Stimulated activated effector memory CD8-positive, alpha-beta T cell treated with anti-CD3 and anti-CD28 coated beads, Interleukin-12 subunit alpha, Interleukin-12 subunit beta, amount 100 ng/mL, for 72 hours (primary cell): ENCODE results near the gene POLR2E.

Source experiments
- ATAC-seq: fragments of 150-1000 bp; cut with Tn5 transposase; 2 replicates; pipeline ENCODE4 v1.10.0; 2021
- DNase-seq, 2 donors: peaks; one replicate each; pipeline ENCODE4 v3.0.0; 2021 to 2022; ENCODE audit warnings: low spot score in 2 of 2
- H3K27ac Mint-ChIP-seq: one replicate; pipeline ENCODE4 v1.8.0; 2022; ENCODE audit warnings: mild to moderate bottlenecking, mixed read lengths
- H3K36me3 Mint-ChIP-seq: one replicate; pipeline ENCODE4 v1.8.0; 2022; ENCODE audit warnings: mild to moderate bottlenecking, mixed read lengths
- H3K4me1 Mint-ChIP-seq: one replicate; pipeline ENCODE4 v1.8.0; 2022; ENCODE audit warnings: mixed read lengths
- H3K4me3 Mint-ChIP-seq: one replicate; pipeline ENCODE4 v1.8.0; 2022; ENCODE audit warnings: mild to moderate bottlenecking, mixed read lengths
- H3K9me3 Mint-ChIP-seq: one replicate; pipeline ENCODE4 v1.8.0; 2022; ENCODE audit warnings: mixed read lengths

POLR2E gene

DNA sequence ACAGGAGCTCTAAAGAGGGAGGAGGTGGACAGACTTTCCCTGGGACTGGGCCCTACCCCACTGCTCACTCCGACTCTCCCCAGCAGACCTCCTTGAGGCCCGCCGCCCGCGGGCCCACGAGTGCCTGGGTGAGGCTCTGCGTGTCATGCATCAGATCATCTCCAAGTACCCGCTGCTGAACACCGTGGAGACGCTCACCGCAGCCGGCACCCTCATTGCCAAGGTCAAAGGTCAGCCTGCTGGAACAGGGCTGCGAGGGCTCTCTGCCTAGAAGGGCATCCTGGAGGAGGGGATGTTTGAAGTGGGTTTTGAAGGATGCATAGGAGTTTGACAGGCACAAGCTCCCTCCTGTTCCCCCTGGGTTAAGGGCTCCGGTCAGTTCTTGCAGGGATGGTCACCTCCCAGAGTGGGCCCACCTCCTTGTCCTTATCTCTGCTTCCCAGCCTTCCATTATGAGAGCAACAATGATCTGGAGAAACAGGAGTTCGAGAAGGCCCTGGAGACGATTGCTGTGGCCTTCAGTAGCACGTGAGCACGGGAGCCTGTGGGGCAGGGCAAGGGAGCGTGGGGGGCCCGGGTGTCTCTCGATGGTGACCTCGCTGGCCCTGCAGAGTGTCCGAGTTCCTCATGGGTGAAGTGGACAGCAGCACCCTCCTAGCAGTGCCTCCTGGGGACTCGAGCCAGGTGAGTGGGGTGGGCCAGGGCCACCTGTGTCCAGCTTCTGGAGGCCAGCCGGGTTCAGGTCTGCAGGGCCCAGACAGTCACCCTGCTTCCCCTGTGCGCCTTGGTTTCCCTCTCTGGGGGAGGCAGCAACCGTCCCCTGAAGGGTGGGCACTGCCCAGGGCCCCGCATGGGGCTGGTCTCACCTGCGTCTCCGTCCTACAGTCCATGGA is 21.9 kb downstream of the POLR2E start:
- DNase-seq, result no peak
- Mint-ChIP-seq H3K27ac (peak overlapping the region; percentile 80), H3K36me3 (peaks cover 96% of the 10 kb centered on the region), H3K4me1 (peaks cover 66% of the 10 kb centered on the region), H3K4me3 (peak overlapping the region; percentile 57), H3K9me3 (no peaks in the 10 kb centered on the region)
- no peak for ATAC-seq

DNA sequence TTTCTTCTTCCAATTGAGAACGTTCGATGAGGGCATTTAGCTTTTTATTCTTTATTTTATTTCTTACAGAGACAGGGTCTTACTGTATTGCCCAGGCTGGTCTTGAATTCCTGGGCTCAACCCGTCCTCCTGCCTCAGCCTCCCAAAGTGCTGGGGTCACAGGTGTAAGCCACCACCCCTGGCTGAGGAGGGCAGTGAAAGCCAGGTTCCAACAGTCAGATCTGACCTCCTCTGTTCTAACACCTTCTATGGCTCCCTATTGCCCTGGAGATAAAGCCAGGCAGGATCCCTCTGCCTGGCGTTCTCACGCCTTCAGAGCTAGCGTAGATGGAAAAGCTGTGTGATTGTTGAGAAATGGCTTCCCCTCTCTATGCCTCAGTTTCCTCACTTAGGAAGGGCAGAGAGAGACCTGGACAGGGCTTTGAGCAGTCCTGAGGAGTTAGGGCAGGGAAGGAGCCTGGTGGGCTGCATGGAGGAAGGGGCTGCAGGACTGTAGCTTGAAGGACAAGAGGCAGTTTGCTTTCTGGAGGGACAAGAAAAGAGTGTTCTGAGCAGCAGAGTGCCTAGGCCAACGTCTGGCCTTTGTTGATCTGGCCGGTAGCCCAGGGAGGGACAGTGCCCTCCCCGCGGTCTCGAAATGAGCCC is 22.7 kb downstream of the POLR2E start:
- peaks cover 96% of the 10 kb centered on the region for H3K36me3 Mint-ChIP-seq

DNA sequence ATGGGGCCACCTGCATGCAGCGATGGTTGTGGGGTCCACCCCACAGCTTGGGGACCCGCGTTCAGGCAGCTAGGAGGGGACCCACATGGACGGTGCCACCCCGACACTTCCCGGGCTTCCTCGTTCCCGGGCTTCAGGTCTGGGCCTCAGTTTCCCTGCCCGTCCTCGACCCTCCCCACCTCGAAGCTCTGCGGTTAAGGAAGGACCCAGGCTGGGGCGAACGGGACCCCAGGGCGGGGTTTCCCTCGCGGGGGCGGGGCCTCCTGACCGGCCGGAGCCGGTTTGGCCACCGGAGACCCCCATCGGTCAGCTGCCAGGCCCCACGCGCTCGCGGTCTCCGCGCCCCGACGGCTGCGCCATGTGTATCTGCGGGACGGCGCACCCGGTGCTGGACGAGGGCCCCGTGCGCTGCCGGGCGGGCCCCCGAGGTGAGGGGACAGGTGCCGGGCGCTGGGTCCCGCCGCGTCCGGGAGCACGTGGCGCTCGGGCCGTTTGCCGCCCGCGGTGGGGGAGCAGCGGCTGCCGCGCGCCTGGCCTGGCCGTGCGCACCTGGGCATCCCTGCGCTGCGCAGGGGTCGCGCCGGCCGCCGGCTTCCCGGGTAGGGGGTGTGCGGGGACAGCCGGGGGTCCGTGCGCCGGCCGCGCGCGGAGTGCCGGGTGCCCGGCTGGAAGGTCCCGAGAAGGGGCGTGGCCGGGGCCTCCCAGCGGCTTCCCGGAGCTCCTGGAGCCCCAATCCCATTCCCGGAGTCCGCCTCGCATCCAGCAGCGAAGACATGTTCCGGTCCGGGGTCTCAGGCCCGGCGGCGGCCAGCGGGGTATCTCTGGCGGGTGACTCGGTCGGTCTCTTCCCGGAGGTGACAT is 24.0 kb downstream of the POLR2E start:
- ATAC-seq (no peak), DNase-seq (no peak)
- H3K9me3 Mint-ChIP-seq, result no peaks in the 10 kb centered on the region
- H3K36me3 Mint-ChIP-seq, result peaks cover 84% of the 10 kb centered on the region
- peak overlapping the region; percentile 93 for H3K27ac Mint-ChIP-seq
- H3K4me1 Mint-ChIP-seq, result peaks cover 52% of the 10 kb centered on the region
- H3K4me3 Mint-ChIP-seq, result peak overlapping the region; percentile 62

More for the DNA sequence above, 22.7 kb downstream of the POLR2E start:
- Mint-ChIP-seq H3K4me3 (peak overlapping the region; percentile 62), H3K9me3 (no peaks in the 10 kb centered on the region), H3K27ac (peak overlapping the region; percentile 93), H3K4me1 (peaks cover 62% of the 10 kb centered on the region)
- ATAC-seq (no peak), DNase-seq (no peak)

DNA sequence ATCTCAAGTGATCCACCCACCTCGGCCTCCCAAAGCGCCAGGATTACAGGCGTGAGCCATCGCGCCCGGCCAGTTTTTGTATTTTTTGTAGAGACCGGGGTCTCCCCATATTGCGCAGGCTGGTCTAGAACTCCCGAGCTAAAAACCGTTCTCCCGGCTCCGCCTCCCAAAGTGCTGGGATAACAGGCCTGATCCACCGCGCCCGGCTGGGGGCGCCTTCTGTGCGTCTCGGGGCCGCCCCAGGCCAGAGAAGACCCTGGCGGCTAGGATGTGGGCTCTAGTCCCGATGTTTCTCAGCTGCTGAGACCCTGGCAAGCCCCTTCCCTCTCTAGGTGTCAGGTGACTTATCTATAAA is 24.6 kb downstream of the POLR2E start:
- Mint-ChIP-seq H3K27ac (no peak overlapping the region), H3K36me3 (peaks cover 78% of the 10 kb centered on the region), H3K9me3 (no peaks in the 10 kb centered on the region), H3K4me3 (peak overlapping the region; percentile 92), H3K4me1 (peaks cover 52% of the 10 kb centered on the region)
- no peak for ATAC-seq
- no peak for DNase-seq

DNA sequence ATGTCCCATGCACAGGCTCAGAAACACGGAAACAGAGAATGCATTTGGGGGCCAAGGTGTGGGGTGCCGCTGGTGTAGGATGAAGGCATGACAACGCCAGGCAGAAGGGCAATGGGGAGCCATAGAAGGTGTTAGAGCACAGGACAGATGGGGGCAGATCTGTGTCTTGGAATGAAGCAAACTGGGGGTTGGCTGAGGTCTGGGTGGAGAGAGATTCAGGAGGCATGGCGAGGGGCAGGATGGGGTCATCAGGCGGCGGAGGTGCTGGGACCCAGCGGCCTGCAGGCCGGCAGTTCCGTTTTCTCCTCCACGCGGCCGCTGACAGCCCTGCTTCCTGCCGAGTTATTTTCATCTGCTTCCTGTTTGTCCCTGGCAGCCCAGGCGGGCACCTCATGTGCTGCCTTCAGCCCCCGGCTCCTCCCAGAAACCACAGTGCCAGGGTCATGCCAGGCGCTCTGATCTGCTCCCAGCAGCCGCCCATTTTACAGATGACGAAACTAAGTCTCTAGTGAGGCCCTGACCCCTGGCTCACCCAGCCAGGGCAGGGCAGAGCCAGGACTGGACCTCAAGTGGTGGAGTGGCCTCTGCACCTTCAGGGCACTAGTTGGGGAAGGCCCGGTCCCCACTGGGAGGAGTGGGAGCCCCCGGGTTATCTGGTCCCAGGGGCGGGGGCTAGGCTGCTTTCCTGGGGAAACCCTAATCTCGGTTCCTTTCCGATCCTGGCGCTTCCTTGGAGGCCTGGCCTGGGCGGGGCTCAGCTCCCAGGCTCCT is 26.0 kb downstream of the POLR2E start:
- no peaks in the 10 kb centered on the region for H3K9me3 Mint-ChIP-seq
- peak; percentile 23 for ATAC-seq
- peaks cover 60% of the 10 kb centered on the region for H3K4me1 Mint-ChIP-seq
- H3K36me3 Mint-ChIP-seq, result peaks cover 64% of the 10 kb centered on the region
- peak overlapping the region; percentile 92 for H3K4me3 Mint-ChIP-seq
- H3K27ac Mint-ChIP-seq, result peak overlapping the region; percentile 92
- no peak for DNase-seq

DNA sequence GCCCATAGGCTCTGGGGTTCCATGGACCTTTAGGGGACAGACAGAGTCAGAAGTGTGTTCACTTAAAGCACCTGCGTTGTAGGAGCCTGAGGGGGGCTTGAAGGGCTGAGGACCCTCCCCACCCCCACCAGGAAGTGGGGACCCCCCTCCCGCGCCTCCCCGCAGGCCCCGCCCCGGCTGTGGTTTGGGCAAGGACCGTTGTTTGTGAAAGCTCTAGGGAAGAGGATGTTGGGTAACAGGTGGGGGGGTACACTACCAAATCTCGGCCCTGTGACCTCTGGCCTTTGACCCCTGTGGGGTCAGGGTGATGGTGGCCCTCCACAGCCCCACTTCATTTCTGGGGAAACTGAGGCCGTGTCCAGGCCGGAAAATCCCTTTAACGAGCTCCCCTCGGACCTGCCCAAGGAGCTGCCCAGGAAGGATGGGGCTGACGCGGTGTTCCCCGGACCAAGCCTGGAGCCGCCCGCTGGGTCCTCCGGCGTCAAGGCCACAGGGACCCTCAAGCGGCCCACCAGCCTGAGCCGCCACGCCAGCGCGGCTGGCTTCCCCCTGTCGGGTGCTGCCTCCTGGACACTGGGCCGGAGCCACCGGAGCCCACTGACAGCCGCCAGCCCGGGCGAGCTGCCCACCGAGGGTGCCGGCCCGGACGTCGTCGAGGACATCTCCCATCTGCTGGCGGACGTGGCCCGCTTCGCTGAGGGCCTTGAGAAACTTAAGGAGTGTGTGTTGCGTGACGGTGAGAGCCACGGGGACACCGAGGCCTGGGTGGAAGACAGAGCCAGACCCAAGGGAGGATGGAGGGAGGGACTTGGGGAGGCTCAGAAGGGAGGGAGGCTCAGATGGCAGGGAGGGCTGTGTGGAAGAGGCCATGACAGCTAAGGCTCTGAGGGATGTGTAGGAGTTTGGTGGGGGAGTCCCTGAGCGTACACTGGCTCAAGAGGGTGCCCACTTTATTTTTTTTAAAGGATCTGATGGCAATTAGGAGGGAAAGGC is 26.9 kb downstream of the POLR2E start:
- Mint-ChIP-seq H3K27ac (peak overlapping the region; percentile 92), H3K36me3 (peaks cover 55% of the 10 kb centered on the region), H3K9me3 (no peaks in the 10 kb centered on the region), H3K4me1 (peaks cover 60% of the 10 kb centered on the region), H3K4me3 (peak overlapping the region; percentile 92)
- ATAC-seq, result no peak
- DNase-seq, result no peak

DNA sequence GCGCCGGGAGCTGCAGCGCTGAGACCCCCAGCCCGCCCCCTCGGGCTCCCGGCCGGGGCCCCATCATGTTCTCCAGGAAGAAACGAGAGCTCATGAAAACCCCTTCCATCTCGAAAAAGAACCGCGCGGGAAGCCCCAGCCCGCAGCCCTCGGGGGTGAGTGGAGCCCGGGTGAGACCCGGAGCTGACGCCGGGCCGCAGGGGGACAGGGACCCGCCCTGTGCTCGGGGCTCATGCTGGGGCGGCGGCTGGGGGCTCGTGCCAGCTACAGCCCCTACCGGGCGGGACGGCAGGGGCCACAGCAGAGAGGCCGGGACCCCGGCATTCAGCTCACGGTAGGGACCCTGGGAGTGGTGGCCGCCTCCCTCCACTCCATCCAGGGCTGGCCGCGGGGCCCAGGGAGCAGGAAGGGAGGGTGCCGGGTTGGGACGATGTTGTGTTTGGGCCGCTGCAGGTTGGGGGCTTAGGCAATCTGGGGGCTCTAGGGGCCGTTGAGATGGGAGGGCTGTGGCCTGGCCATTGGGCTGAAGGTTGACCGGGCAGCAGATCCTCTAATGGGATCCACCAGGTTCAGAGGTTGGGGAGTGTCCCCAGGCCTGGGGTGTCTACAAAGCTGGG is 27.7 kb downstream of the POLR2E start:
- H3K36me3 Mint-ChIP-seq, result peaks cover 49% of the 10 kb centered on the region
- DNase-seq, result no peak

DNA sequence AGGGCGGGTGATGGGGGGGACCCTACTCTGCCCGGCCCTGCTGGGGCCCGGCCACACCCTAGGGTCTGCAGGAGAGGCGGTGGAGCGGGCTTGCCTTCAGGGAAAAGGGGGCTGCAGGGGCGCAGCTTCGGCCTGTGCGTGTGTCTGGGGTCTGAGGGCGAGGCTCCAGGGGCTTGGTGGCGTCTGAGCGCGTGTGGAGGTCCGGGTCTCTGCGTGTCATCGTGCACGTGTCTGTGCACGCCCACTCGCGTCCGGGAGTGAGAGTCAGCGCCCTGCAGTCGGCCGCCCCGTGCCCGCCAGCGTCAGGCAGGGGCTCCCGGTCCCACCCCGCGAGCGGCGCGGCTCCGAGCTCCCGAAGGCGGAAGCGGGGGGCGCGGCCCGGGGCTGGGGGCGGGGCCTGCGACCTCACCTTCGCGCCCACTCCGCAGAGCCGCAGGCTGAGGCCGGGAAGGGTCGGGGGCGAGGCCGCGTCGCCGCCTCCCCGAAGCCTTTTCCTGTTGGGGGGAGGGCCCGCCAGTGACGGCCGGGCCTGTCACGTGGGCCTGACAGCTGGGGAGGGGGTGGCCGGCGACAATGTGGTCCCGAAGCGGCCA is 28.3 kb downstream of the POLR2E start, which contains the start of gene ARHGAP45:
ARHGAP45 (plus strand) TSS at position 420 of the 593 bp plus-strand sequence. CDS start 239 bp downstream, outside the sequence.
- peak within 1 kb of the TSS; percentile 92 for H3K27ac Mint-ChIP-seq
- no peaks in the 10 kb centered on the region for H3K9me3 Mint-ChIP-seq
- H3K4me3 Mint-ChIP-seq, result peak within 1 kb of the TSS; percentile 92
- peaks cover 48% of the 10 kb centered on the region for H3K36me3 Mint-ChIP-seq
- ATAC-seq (peak; percentile 71), DNase-seq (peak; percentile 77 to 88)
- peaks cover 53% of the 10 kb centered on the region for H3K4me1 Mint-ChIP-seq

More for the DNA sequence above, 27.7 kb downstream of the POLR2E start:
- Mint-ChIP-seq H3K4me1 (peaks cover 56% of the 10 kb centered on the region), H3K9me3 (no peaks in the 10 kb centered on the region), H3K27ac (peak overlapping the region; percentile 92), H3K4me3 (peak overlapping the region; percentile 92)
- peak; percentile 60 for ATAC-seq

DNA sequence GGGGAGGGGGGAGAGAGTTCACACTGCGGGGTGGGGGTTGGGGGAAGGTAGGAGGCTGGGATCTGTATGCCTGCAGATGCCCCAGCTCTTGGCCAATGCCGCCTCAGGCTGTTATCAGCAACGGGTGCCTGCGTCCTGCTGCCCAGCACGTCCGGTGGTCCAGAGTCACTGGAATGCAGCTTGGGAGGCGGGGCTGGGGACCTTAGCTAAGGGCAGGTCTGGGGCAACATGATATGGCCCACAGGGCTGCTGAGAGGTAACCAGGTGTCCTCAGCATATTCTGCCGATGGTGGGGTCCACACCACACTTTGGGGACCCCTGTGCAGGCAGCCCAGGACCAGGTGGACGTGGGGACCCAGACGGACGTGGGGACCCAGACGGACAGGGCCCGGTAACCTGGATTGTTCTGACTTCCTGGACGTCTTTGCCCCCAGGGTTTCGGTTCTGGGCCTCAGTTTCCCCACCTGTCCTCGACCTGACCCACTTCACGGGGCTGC is 28.9 kb downstream of the POLR2E start:
- DNase-seq, result no peak
- ATAC-seq, result no peak
- Mint-ChIP-seq H3K36me3 (peaks cover 43% of the 10 kb centered on the region), H3K4me1 (peaks cover 50% of the 10 kb centered on the region), H3K4me3 (peak overlapping the region; percentile 92), H3K9me3 (no peaks in the 10 kb centered on the region), H3K27ac (peak overlapping the region; percentile 92)

DNA sequence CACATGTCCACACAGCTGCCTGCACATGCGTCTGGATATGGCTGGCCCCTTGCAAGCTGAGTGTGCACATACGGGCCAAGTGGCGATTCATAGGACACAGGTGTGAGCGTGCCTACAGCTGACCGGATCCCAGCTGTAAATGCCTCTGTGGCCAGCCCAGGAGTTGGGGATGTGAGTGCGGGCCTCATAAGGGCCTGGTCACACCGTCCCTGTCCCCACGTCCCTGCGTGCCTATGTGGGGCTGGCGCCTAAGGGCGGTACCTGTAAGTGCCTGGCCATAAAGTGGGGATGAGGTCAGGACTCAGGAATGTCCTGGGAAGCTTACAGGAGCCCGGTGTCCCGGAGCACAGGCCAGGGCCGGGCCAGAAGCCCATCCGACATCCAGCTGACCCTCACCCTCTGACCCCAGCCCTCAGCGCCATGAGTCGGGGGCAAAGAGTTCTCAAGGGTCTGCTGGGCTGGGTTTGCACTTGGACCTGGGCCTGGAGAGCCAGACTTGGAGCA is 29.5 kb downstream of the POLR2E start:
- ATAC-seq, result no peak
- Mint-ChIP-seq H3K4me1 (peaks cover 50% of the 10 kb centered on the region), H3K4me3 (peak overlapping the region; percentile 92), H3K36me3 (peaks cover 40% of the 10 kb centered on the region), H3K27ac (peak overlapping the region; percentile 50), H3K9me3 (no peaks in the 10 kb centered on the region)
- DNase-seq, result no peak

DNA sequence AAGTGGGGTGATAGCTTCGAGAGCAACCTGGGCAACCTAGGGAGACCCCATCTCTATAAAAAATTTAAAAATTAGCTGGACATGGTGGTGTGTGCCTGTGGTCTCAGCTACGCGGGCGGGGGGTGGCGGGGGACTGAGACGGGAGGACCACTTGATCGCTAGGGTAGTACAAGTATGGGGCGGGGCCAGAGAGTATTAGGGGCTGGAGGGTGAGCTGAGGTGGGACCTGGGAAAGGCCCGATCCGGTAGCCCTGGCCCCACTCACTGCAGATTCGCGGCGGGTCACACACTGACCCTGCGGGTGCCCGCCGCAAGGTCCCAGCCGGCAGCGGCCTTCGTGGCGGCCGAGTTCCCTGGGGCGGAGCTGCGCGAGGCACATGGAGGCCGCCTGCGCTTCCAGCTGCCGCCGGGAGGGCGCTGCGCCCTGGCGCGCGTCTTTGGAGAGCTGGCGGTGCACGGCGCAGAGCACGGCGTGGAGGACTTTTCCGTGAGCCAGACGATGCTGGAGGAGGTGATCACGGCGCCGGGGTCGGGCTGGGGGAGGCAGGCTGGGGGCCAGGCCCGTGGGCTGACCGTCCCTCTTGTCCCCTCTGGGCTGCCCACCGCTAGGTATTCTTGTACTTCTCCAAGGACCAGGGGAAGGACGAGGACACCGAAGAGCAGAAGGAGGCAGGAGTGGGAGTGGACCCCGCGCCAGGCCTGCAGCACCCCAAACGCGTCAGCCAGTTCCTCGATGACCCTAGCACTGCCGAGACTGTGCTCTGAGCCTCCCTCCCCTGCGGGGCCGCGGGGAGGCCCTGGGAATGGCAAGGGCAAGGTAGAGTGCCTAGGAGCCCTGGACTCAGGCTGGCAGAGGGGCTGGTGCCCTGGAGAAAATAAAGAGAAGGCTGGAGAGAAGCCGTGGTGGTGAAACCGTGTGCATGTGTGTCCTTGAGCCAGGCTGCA is 30.2 kb downstream of the POLR2E start:
- Mint-ChIP-seq H3K27ac (no peak overlapping the region), H3K9me3 (no peaks in the 10 kb centered on the region), H3K36me3 (peaks cover 33% of the 10 kb centered on the region), H3K4me3 (peak overlapping the region; percentile 92), H3K4me1 (peaks cover 50% of the 10 kb centered on the region)
- peak; percentile 60 for ATAC-seq
- DNase-seq, result peak in 1 of 2 donors; percentile 85
